H1 (cell line): ENCODE measurements around the gene TTC34. TPM values are rescaled to one million over a fixed set of nuclear protein-coding genes. Genes with fewer than 3 reads are reported as not detected.
"Not testable (repeated sequence)": the region's sequence is repeated elsewhere in the genome, so short reads cannot be mapped to it uniquely, and the experiment has no call there.

Experiments used
- CTCF ChIA-PET: fragments of 300-600 bp; sonication (Branson Sonifier 250); formaldehyde crosslinking; loops from one replicate; lab custom pipeline; 2021; ENCODE audit not compliant: partially characterized antibody; lab: Charles Lee
- POLR2A ChIA-PET: fragments of 300-600 bp; sonication (Branson Sonifier 250); formaldehyde crosslinking; loops from one replicate; lab custom pipeline; 2021; ENCODE audit warnings: inconsistent platforms; ENCODE audit not compliant: partially characterized antibody; lab: Charles Lee
- DNase-seq, 2 experiments: peaks; one replicate each; pipeline versions ENCODE4 v3.0.0 to v3.0.0-alpha.2; 2010 to 2022; ENCODE audit warnings: low spot score in 2 of 2, low read depth in 1 of 2, mixed read lengths in 1 of 2
- FAIRE-seq: peaks from 2 replicates; lab custom pipeline; 2011; peaks lifted over from hg19 to GRCh38; lab: Jason Lieb, UNC
- H2AFZ ChIP-seq: 2 replicates; pipeline ENCODE4 v1.8.1; 2012; ENCODE audit warnings: low read length, inconsistent platforms
- H2AK5ac ChIP-seq: 2 replicates; pipeline ENCODE4 v1.6.1; 2013; ENCODE audit warnings: low read depth, low read length
- H2BK120ac ChIP-seq: replicated peaks from 2 replicates; pipeline ENCODE3; 2013; ENCODE audit warnings: low read depth, low read length, inconsistent platforms
- H2BK12ac ChIP-seq: 2 replicates; pipeline ENCODE4 v1.6.1; 2013; ENCODE audit warnings: low read depth, low read length
- H2BK15ac ChIP-seq: 2 replicates; pipeline ENCODE4 v1.6.1; 2013; ENCODE audit warnings: low read length
- H2BK20ac ChIP-seq: 2 replicates; pipeline ENCODE4 v1.6.1; 2013; ENCODE audit warnings: low read length
- H2BK5ac ChIP-seq: 2 replicates; pipeline ENCODE4 v1.6.1; 2013; ENCODE audit warnings: low read depth, low read length
- H3K14ac ChIP-seq: 2 replicates; pipeline ENCODE4 v1.6.1; 2013; ENCODE audit warnings: inconsistent platforms; ENCODE audit not compliant: insufficient read length
- H3K18ac ChIP-seq: 2 replicates; pipeline ENCODE4 v1.6.1; 2013; ENCODE audit warnings: low read length; ENCODE audit errors: extremely low read depth
- H3K23ac ChIP-seq: 2 replicates; pipeline ENCODE4 v1.6.1; 2013; ENCODE audit warnings: inconsistent platforms; ENCODE audit not compliant: insufficient read length
- H3K23me2 ChIP-seq: 2 replicates; pipeline ENCODE4 v1.6.1; 2013; ENCODE audit warnings: low read depth, low read length
- H3K27ac ChIP-seq: 2 replicates; pipeline ENCODE4 v1.6.1; 2011; ENCODE audit warnings: low read depth, low read length, inconsistent platforms
- H3K27me3 ChIP-seq, 4 experiments: replicated peaks in 1 of 4; 1 replicate in 1 of 4; 2 replicates in 3 of 4; pipeline versions ENCODE4 v1.6.1 to v1.8.1; 2011 to 2013; ENCODE audit warnings: low read length in 3 of 4, mild to moderate bottlenecking in 3 of 4, inconsistent platforms in 2 of 4, mixed read lengths in 2 of 4, moderate library complexity in 1 of 4; ENCODE audit not compliant: control insufficient read depth in 3 of 4, insufficient read depth in 3 of 4; ENCODE audit errors: extremely low read depth in 1 of 4
- H3K36me3 ChIP-seq, 4 experiments: 2 replicates each; pipeline versions ENCODE4 v1.6.1 to v1.8.1; 2011 to 2013; ENCODE audit warnings: mild to moderate bottlenecking in 4 of 4, low read length in 3 of 4, moderate library complexity in 2 of 4, control low read depth in 1 of 4, inconsistent platforms in 1 of 4; ENCODE audit not compliant: insufficient read depth in 4 of 4, control insufficient read depth in 2 of 4
- H3K4ac ChIP-seq: replicated peaks from 2 replicates; pipeline ENCODE3; 2013; ENCODE audit warnings: low read length, low read depth, mixed read lengths, inconsistent platforms; ENCODE audit not compliant: insufficient read length
- H3K4me1 ChIP-seq, 4 experiments: replicated peaks in 1 of 4; 1 replicate in 1 of 4; 2 replicates in 3 of 4; pipeline versions ENCODE4 v1.6.1 to v1.8.1; 2011 to 2013; ENCODE audit warnings: low read length in 3 of 4, inconsistent platforms in 2 of 4, mixed read lengths in 1 of 4; ENCODE audit not compliant: insufficient read depth in 4 of 4, control insufficient read depth in 3 of 4
- H3K4me2 ChIP-seq, 2 experiments: 2 replicates each; pipeline versions ENCODE4 v1.6.1 to v1.8.1; 2011 to 2013; ENCODE audit warnings: low read depth in 2 of 2, low read length in 2 of 2, control low read depth in 1 of 2, inconsistent platforms in 1 of 2, mild to moderate bottlenecking in 1 of 2; ENCODE audit not compliant: insufficient read depth in 1 of 2
- H3K4me3 ChIP-seq, 4 experiments: fragments of 200-600, 300-600 bp in 1 of 4; sonication (generic), shearing (Covaris generic), sonication (Bioruptor Twin) in 1 of 4; 2 replicates each; pipeline versions ENCODE4 v1.5.1 to v1.8.1; 2011 to 2016; ENCODE audit warnings: low read length in 4 of 4, low read depth in 3 of 4, control low read depth in 2 of 4, inconsistent platforms in 2 of 4, mild to moderate bottlenecking in 2 of 4, mixed read lengths in 1 of 4, moderate library complexity in 1 of 4; ENCODE audit not compliant: insufficient read depth in 2 of 4; ENCODE audit errors: extremely low read depth in 1 of 4
- H3K56ac ChIP-seq: replicated peaks from 2 replicates; pipeline ENCODE3; 2013; ENCODE audit warnings: low read depth, mild to moderate bottlenecking, mixed read lengths, low read length, inconsistent platforms; ENCODE audit not compliant: insufficient read length
- H3K79me1 ChIP-seq: 2 replicates; pipeline ENCODE4 v1.6.1; 2013; ENCODE audit warnings: low read depth, low read length, control low read depth
- H3K79me2 ChIP-seq, 2 experiments: 2 replicates each; pipeline versions ENCODE4 v1.6.1 to v1.8.1; 2012 to 2013; ENCODE audit warnings: low read length in 2 of 2, mild to moderate bottlenecking in 2 of 2, inconsistent platforms in 1 of 2; ENCODE audit not compliant: insufficient read depth in 2 of 2, control insufficient read depth in 1 of 2
- H3K9ac ChIP-seq, 4 experiments: replicated peaks in 1 of 4; 1 replicate in 1 of 4; 2 replicates in 3 of 4; pipeline versions ENCODE4 v1.6.1 to v1.8.1; 2011 to 2013; ENCODE audit warnings: low read depth in 3 of 4, low read length in 3 of 4, control low read depth in 2 of 4, mild to moderate bottlenecking in 2 of 4, moderate library complexity in 2 of 4, inconsistent platforms in 1 of 4; ENCODE audit errors: extremely low read depth in 1 of 4
- H3K9me3 ChIP-seq, 2 experiments: 2 replicates each; pipeline versions ENCODE4 v1.6.1 to v1.8.1; 2012 to 2013; ENCODE audit warnings: mild to moderate bottlenecking in 2 of 2, moderate library complexity in 2 of 2, control low read depth in 1 of 2, inconsistent platforms in 1 of 2, low read depth in 1 of 2, low read length in 1 of 2, mixed read lengths in 1 of 2; ENCODE audit not compliant: insufficient read depth in 2 of 2
- H4K20me1 ChIP-seq, 2 experiments: replicated peaks in 1 of 2; 2 replicates each; pipeline versions ENCODE3 to v1.8.1; 2011 to 2013; ENCODE audit warnings: inconsistent platforms in 2 of 2, low read length in 2 of 2, mild to moderate bottlenecking in 1 of 2; ENCODE audit not compliant: insufficient read depth in 2 of 2, control insufficient read depth in 1 of 2
- H4K5ac ChIP-seq: 2 replicates; pipeline ENCODE4 v1.6.1; 2013; ENCODE audit warnings: low read length, low read depth, mixed read lengths, inconsistent platforms; ENCODE audit not compliant: insufficient read length
- H4K8ac ChIP-seq: 2 replicates; pipeline ENCODE4 v1.8.0; 2013; ENCODE audit warnings: mild to moderate bottlenecking, moderate library complexity, low read length, inconsistent platforms; ENCODE audit not compliant: insufficient read depth; ENCODE audit errors: extremely low read depth
- H4K91ac ChIP-seq: replicated peaks from 2 replicates; pipeline ENCODE3; 2013; ENCODE audit warnings: low read length, mixed read lengths, inconsistent platforms; ENCODE audit not compliant: insufficient read length
- WGBS, 2 experiments: shearing (Covaris generic) in 1 of 2; methylation state at CpG; one replicate each; pipeline versions ENCODE4 v1.1.6 to v1.1.7; 2013 to 2015; ENCODE audit warnings: low lambda C conversion rate in 2 of 2, mixed read lengths in 2 of 2, inconsistent platforms in 1 of 2, low coverage in 1 of 2, missing lambda C conversion rate in 1 of 2; ENCODE audit not compliant: insufficient replicate concordance in 2 of 2, insufficient coverage in 1 of 2, insufficient read length in 1 of 2; ENCODE audit errors: extremely low coverage in 1 of 2, missing lambda C conversion rate in 1 of 2; 5-methylcytosine and 5-hydroxymethylcytosine counted together
- polyA plus RNA-seq, 7 experiments: library from polyadenylated mRNA; depleted of rRNA in 3 of 7; stranded (reverse) in 5 of 7; unstranded in 2 of 7; fragments of >200 nt in 5 of 7; fragments of 200-250 nt in 2 of 7; gene quantifications; 1 replicate in 5 of 7; 2 replicates in 1 of 7; 4 replicates in 1 of 7; pipeline versions ENCODE4 v1.2.1 to v1.2.3, GENCODE V29; 2011 to 2013; ENCODE audit warnings: missing spikeins in 2 of 7, mixed read lengths in 2 of 7
- total RNA-seq: library from RNA; stranded (reverse); fragmentation: NEBNext Ultra II Directional; extraction: Animal tissue kit (Norgen Biotek cat#: 25700); gene quantifications from 2 replicates; pipeline ENCODE4 v1.2.1, GENCODE V29; 2021

TTC34 gene
- total and polyA plus RNA-seq, 2 of the 8 experiments (the other 6 are each of a cell fraction or from before 2014, with no cell fraction given): 0.23 to 0.50 TPM

- peaks cover 6 to 43% of the 10 kb centered on the region in 2 experiments; a peak in 3 of 4 replicates for H3K9me3 ChIP-seq
- H3K36me3 ChIP-seq, H3K14ac ChIP-seq, POLR2A ChIA-PET, H2BK20ac ChIP-seq, H3K4ac ChIP-seq, H3K27ac ChIP-seq, H4K20me1 ChIP-seq, H2AFZ ChIP-seq, H3K56ac ChIP-seq, H4K91ac ChIP-seq, CTCF ChIA-PET, H3K23ac ChIP-seq, H3K4me2 ChIP-seq, H3K18ac ChIP-seq, H2AK5ac ChIP-seq, H3K79me2 ChIP-seq, H2BK12ac ChIP-seq, H3K4me3 ChIP-seq, H3K9ac ChIP-seq, H4K8ac ChIP-seq, H4K5ac ChIP-seq, H3K4me1 ChIP-seq, H2BK15ac ChIP-seq, H3K23me2 ChIP-seq, H2BK120ac ChIP-seq, H2BK5ac ChIP-seq, FAIRE-seq, H3K79me1 ChIP-seq, H3K27me3 ChIP-seq, DNase-seq: not testable (repeated sequence)
- WGBS, 2 experiments: 29% methylated on average over 7 of the region's 8 CpGs; no CpG with 5 or more reads in 1 of the 2 experiments
Observed at GRCh38 chr1:2752503-2752902, 49.0 kb downstream of the TTC34 start.

- H2BK12ac ChIP-seq, H3K27me3 ChIP-seq, H3K4me1 ChIP-seq, H2BK120ac ChIP-seq, H3K36me3 ChIP-seq, CTCF ChIA-PET, H2BK5ac ChIP-seq, H2AK5ac ChIP-seq, H4K8ac ChIP-seq, H3K56ac ChIP-seq, H3K27ac ChIP-seq, H2AFZ ChIP-seq, H3K4ac ChIP-seq, FAIRE-seq, H3K14ac ChIP-seq, H3K4me2 ChIP-seq, H3K79me2 ChIP-seq, H2BK15ac ChIP-seq, POLR2A ChIA-PET, H3K4me3 ChIP-seq, H4K5ac ChIP-seq, H3K9ac ChIP-seq, H3K18ac ChIP-seq, H4K91ac ChIP-seq, H2BK20ac ChIP-seq, H4K20me1 ChIP-seq, H3K23me2 ChIP-seq, DNase-seq, H3K23ac ChIP-seq, H3K79me1 ChIP-seq: not testable (repeated sequence)
- WGBS, 2 experiments: 87% methylated on average over 11 of the region's 13 CpGs; no CpG with 5 or more reads in 1 of the 2 experiments
- H3K9me3 ChIP-seq: peaks cover 6 to 43% of the 10 kb centered on the region in 2 experiments; a peak in 3 of 4 replicates
Observed at GRCh38 chr1:2751866-2752265, 49.6 kb downstream of the TTC34 start.
